Parathyroid adenoma (tissue), 2 donors: ENCODE measurements around the gene CLCNKB.
"Not testable (repeated sequence)": the region's sequence is repeated elsewhere in the genome, so short reads cannot be mapped to it uniquely, and the experiment has no call there.

Source experiments
- H2AFZ ChIP-seq: fragments of 300-600 bp; sonication (generic); one replicate; pipeline ENCODE4 v1.7.0; 2017; ENCODE audit warnings: antibody characterized with exemption, mild to moderate bottlenecking
- H3K27ac ChIP-seq: fragments of 300-600 bp; sonication (generic); one replicate; pipeline ENCODE4 v1.7.0; 2017
- H3K27me3 ChIP-seq: fragments of 300-600 bp; sonication (generic); one replicate; pipeline ENCODE4 v1.7.0; 2017; ENCODE audit warnings: low read length; ENCODE audit not compliant: control insufficient read depth, insufficient read depth
- H3K36me3 ChIP-seq: fragments of 300-600 bp; sonication (generic); one replicate; pipeline ENCODE4 v1.7.0; 2017; ENCODE audit warnings: low read length; ENCODE audit not compliant: control insufficient read depth, insufficient read depth
- H3K4me1 ChIP-seq: fragments of 300-600 bp; sonication (generic); one replicate; pipeline ENCODE4 v1.7.0; 2017; ENCODE audit warnings: control low read depth
- H3K4me2 ChIP-seq: fragments of 300-600 bp; sonication (generic); one replicate; pipeline ENCODE4 v1.7.0; 2017; ENCODE audit warnings: low read length
- H3K4me3 ChIP-seq: fragments of 300-600 bp; sonication (generic); one replicate; pipeline ENCODE4 v1.7.0; 2017; ENCODE audit warnings: low read depth, low read length
- H3K79me2 ChIP-seq: fragments of 300-600 bp; sonication (generic); one replicate; pipeline ENCODE4 v1.7.0; 2017; ENCODE audit warnings: control low read depth
- H3K9ac ChIP-seq: fragments of 300-600 bp; sonication (generic); one replicate; pipeline ENCODE4 v1.7.0; 2017; ENCODE audit warnings: mild to moderate bottlenecking
- H3K9me3 ChIP-seq: fragments of 300-600 bp; sonication (generic); one replicate; pipeline ENCODE4 v1.7.0; 2017; ENCODE audit warnings: low read length; ENCODE audit not compliant: control insufficient read depth
- TF ChIP-seq, protein P1 (sequence below): fragments of 300-600 bp; sonication (generic); IDR thresholded peaks from one replicate; pipeline ENCODE4 v1.7.0; 2017; ENCODE audit warnings: antibody characterized with exemption, mild to moderate bottlenecking
- donor health status: primary hyperparathyroidism.

Gene CLCNKB

DNA sequence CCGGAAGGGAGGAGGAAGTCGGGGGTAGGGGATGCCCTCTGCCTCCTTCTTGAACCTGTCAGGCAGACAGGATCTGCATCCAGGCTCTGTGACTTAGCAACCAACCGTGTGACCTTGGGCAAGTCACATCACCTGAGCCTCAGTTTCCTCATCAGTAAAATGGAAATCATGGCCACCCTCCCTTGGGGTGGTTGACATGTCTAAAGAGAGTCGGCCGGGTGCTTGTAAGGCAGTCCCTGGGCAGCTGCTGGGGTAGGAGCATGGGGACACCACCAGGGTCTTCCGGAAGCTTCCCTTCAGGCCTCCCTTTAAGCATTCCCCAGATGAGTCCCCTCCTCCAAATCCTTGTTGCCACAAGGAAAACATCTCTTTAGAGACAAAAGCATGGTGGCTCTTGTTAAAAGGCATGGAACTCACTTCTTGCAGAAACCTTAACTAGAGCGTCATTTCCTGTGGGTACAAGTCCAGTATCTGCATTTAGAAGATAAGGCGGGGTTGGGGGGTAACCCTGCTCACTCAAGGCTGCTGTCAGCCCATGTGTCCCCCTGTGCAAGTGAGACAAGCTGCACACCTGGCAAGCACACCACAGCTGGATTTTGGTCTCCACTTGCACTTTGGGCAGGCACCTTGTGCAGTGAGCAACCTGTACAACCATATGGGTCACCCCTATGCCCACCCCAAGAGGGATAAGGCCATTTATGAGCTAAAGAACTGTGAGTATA lies 10.4 kb downstream of the CLCNKB start:
- Histone ChIP-seq H3K36me3 (no peaks in the 10 kb centered on the region), H3K9ac (no peak overlapping the region), H3K79me2 (no peaks in the 10 kb centered on the region), H3K4me1 (peaks cover 2% of the 10 kb centered on the region), H2AFZ (no peak overlapping the region), H3K27ac (no peak overlapping the region), H3K9me3 (no peaks in the 10 kb centered on the region), H3K4me3 (no peak overlapping the region), H3K27me3 (no peaks in the 10 kb centered on the region), H3K4me2 (no peak overlapping the region)
- TF ChIP-seq, protein P1, sequence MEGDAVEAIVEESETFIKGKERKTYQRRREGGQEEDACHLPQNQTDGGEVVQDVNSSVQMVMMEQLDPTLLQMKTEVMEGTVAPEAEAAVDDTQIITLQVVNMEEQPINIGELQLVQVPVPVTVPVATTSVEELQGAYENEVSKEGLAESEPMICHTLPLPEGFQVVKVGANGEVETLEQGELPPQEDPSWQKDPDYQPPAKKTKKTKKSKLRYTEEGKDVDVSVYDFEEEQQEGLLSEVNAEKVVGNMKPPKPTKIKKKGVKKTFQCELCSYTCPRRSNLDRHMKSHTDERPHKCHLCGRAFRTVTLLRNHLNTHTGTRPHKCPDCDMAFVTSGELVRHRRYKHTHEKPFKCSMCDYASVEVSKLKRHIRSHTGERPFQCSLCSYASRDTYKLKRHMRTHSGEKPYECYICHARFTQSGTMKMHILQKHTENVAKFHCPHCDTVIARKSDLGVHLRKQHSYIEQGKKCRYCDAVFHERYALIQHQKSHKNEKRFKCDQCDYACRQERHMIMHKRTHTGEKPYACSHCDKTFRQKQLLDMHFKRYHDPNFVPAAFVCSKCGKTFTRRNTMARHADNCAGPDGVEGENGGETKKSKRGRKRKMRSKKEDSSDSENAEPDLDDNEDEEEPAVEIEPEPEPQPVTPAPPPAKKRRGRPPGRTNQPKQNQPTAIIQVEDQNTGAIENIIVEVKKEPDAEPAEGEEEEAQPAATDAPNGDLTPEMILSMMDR: no peak

DNA sequence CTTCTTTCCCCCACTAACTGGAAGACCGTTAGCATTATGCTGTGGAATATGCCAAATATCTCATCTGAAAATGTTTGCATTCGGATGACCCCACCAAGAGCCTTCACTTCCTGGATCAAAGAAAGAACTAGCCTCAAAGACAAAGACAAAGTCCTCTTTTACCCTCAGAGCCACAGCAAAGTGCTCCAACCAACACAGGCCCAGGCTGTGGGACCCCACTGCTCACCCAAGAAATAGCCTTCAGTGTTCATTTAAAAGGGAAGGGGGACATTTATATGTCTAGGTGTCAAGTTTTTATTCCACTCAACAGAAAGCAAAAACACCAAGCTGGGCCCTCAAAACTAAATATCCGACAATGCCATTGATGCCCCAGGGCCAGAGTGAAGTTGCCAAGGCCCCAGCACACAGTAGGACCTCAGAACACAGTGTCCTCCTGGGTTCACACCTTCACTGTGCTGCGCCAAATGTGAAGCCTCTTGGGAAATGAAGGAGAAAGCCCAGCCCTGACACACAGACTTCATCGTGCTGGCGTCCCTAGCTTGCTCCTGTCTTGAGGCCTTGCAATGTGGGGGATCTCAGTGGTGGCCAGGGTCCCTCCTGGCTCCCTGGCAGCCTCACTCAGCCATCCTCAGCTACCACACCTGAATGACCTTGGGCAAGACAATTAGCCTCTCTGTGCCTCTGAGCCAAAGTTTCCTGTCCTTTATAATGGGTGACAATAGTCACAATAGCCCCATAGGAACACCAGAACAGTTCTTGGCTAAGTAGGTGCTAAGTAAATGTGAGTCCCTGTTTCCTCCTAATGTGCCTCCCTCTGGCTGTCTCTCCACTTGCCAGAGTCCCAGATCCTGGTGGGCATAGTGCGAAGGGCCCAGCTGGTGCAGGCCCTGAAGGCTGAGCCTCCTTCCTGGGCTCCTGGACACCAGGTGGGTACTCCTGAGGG lies 11.3 kb downstream of the CLCNKB start:
- Histone ChIP-seq H3K4me1 (peaks cover 2% of the 10 kb centered on the region), H3K9me3 (no peaks in the 10 kb centered on the region), H3K27me3 (no peaks in the 10 kb centered on the region), H3K79me2 (no peaks in the 10 kb centered on the region), H3K36me3 (no peaks in the 10 kb centered on the region), H2AFZ (no peak overlapping the region), H3K4me3 (no peak overlapping the region), H3K9ac (no peak overlapping the region), H3K27ac (no peak overlapping the region), H3K4me2 (no peak overlapping the region)
- TF ChIP-seq, protein P1: no peak

DNA sequence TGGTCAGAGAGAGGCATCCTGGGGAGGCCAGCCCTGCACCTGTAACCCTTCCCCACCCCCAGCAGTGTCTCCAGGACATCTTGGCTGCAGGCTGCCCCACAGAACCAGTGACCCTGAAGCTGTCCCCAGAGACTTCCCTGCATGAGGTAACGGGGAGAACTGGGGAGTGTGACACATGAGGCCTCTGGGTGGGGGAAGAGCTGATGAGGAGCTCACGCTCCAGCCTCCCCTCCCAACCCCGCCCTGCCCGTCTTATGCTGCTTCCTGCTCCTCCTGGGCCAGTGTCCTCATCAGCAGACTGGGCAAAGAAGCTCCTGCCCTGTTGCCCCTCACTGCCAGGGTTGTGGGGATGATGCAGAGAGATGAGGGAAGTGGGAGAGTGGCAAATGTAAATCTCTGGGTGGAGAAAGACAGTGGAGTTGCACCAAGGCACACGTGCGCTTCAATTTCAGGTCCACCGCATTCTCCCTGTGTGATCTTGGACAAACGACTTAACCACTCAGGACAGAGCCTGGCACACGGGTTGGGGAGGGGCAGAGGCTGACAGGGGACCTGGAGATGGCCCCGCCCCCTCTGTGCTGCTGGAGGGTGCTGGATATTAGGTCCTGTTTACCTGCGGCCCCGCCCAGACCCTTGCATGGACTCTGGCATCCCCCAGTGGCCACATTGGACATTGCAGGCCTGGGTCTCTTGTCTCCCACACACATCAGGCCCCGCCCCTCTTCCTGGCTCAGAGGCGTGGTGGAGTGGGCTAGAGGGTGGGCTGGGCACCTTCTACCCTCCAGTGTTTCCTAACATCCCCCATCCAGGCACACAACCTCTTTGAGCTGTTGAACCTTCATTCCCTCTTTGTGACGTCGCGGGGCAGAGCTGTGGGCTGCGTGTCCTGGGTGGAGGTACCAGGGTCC lies 12.3 kb downstream of the CLCNKB start:
- Histone ChIP-seq H3K4me3 (no peak overlapping the region), H3K27ac (no peak overlapping the region), H3K4me1 (peaks cover 2% of the 10 kb centered on the region), H3K27me3 (no peaks in the 10 kb centered on the region), H3K9me3 (no peaks in the 10 kb centered on the region), H2AFZ (no peak overlapping the region), H3K4me2 (no peak overlapping the region), H3K36me3 (no peaks in the 10 kb centered on the region), H3K79me2 (no peaks in the 10 kb centered on the region), H3K9ac (no peak overlapping the region)
- TF ChIP-seq, protein P1: peak; percentile 85

DNA sequence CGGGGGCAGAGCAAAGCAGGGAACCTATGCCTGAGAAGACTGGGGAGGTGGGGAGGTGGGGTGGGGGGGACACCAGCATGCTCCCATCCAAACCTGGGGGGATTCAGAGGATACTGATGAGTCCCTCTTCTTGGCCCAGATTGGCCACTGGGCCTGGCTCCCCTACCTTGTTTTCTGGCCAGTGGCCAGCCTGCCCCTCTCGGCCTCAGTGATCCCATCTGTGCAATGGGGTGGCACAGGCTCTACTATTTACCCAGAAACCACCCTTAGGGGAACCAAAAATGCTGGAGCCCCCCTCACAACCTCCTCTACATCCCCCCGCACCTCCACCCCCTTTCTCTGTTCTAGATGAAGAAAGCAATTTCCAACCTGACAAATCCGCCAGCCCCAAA lies 12.9 kb downstream of the CLCNKB start:
- H3K4me1 ChIP-seq, H3K79me2 ChIP-seq, H3K27me3 ChIP-seq, H3K27ac ChIP-seq, H3K4me2 ChIP-seq, H3K9ac ChIP-seq, H2AFZ ChIP-seq, H3K36me3 ChIP-seq, H3K4me3 ChIP-seq, H3K9me3 ChIP-seq: not testable (repeated sequence)

DNA sequence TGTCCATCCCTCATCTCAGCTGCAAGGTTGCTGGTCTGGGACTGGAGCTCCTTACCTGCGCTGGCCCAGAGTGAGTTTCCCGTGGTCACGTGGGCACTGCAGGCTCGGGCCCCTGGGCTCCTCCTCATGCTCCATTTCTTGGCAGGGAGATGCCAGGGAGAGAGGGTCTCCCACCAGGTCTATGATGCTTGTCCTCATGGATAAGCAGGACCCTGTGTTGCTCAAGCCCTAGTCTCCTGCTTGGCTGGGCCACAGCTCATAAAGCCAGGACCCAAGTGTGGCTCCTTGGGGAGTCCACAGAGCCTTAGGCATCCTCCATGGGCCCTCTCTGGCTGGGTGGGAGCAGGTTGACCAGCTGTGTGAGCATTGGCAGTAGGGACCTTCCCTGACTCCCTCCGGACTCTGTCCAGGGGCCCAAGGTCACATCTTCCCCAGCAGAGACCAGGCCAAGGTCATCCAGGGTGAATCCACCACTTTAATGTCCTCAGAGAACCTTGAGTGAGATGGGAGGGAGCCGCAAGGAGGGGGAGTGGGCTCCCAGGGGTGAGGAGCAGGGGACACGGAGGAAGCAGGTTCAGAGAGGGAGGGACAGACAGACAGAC lies 13.8 kb downstream of the CLCNKB start:
- not testable (repeated sequence) for H3K27ac ChIP-seq, H3K4me3 ChIP-seq, H3K9ac ChIP-seq, H3K4me2 ChIP-seq, H2AFZ ChIP-seq, H3K4me1 ChIP-seq, H3K36me3 ChIP-seq, H3K79me2 ChIP-seq, H3K9me3 ChIP-seq, H3K27me3 ChIP-seq

DNA sequence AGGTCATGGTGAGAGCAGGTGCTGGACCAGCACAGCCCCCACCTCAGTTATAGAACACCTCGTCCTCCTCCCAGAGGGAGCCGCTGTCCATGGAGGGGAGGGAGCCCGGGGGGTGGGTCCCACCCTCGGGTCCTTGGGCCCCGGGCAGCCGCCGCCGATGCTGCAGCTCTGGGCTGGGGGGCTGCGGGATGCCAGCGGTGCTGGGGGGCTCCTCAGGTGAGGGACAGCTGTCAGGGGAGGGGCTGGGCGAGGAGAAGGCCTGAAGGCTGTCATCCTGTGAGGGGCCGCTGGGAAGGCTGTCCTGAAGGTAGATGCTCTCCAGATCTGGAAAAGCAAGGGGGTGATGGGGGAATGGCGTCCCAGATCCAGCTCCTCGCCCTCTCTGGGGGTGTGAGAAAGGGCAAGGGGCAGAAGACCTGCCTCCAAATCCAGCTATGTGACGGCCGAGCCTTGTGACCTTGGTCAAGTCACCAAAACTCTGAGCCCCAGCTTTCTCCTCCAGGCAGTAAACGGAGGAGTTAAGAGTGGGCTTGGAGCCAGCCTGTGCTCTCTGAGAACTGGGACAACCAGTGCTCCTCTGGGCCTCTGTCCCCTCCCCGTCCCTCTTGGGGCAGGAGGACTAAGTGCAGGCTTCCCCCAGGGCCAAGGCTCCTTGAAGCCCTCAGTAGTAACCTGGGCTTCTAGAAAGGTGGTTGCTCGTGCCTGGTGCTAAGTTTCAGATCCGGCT lies 15.0 kb downstream of the CLCNKB start:
- not testable (repeated sequence) for H3K4me3 ChIP-seq, H2AFZ ChIP-seq, H3K36me3 ChIP-seq, H3K4me1 ChIP-seq, H3K79me2 ChIP-seq, H3K27me3 ChIP-seq, H3K27ac ChIP-seq, H3K9me3 ChIP-seq, H3K9ac ChIP-seq, H3K4me2 ChIP-seq
